Endodermal cell (in vitro differentiated cells): ENCODE data around the gene C1GALT1C1L. TPM values are rescaled to one million over a fixed set of nuclear protein-coding genes. Genes with fewer than 3 reads are reported as not detected.
A peak's percentile ranks its signal among the peaks of the same experiment; 100 is the strongest.
"Not testable (repeated sequence)": the region's sequence is repeated elsewhere in the genome, so short reads cannot be mapped to it uniquely, and the experiment has no call there.

ENCODE experiments used
- DNase-seq: peaks from one replicate; pipeline ENCODE4 v3.0.0-alpha.2; 2017
- H3K27ac ChIP-seq: 2 replicates; pipeline ENCODE4 v1.5.1; 2013; ENCODE audit warnings: mild to moderate bottlenecking, low read depth, low read length, moderate library complexity
- H3K27me3 ChIP-seq: 2 replicates; pipeline ENCODE4 v1.6.1; 2013; ENCODE audit warnings: mild to moderate bottlenecking, low read length, moderate library complexity; ENCODE audit not compliant: insufficient read depth, control insufficient read depth, poor library complexity, severe bottlenecking
- H3K36me3 ChIP-seq: 2 replicates; pipeline ENCODE4 v1.7.0; 2013; ENCODE audit warnings: mild to moderate bottlenecking, low read length, moderate library complexity; ENCODE audit not compliant: control insufficient read depth, insufficient read depth
- H3K4me1 ChIP-seq: one replicate; pipeline ENCODE4 v1.7.0; 2013; ENCODE audit warnings: low read length; ENCODE audit not compliant: control insufficient read depth, insufficient read depth
- H3K4me3 ChIP-seq: 2 replicates; pipeline ENCODE4 v1.5.1; 2013; ENCODE audit warnings: mild to moderate bottlenecking, low read length, moderate library complexity
- H3K9ac ChIP-seq: 2 replicates; pipeline ENCODE4 v1.6.1; 2013; ENCODE audit warnings: mild to moderate bottlenecking, low read length, moderate library complexity; ENCODE audit not compliant: poor library complexity, severe bottlenecking; ENCODE audit errors: extremely low read depth
- H3K9me3 ChIP-seq: 2 replicates; pipeline ENCODE4 v1.6.1; 2013; ENCODE audit warnings: mild to moderate bottlenecking, low read length, moderate library complexity; ENCODE audit not compliant: control insufficient read depth
- H3K27ac Mint-ChIP-seq: 2 replicates; pipeline ENCODE4 v1.8.0; 2020; ENCODE audit warnings: mixed read lengths
- H3K27me3 Mint-ChIP-seq: 2 replicates; pipeline ENCODE4 v1.8.0; 2021; ENCODE audit warnings: mild to moderate bottlenecking, mixed read lengths; ENCODE audit not compliant: insufficient read depth
- H3K36me3 Mint-ChIP-seq: 2 replicates; pipeline ENCODE4 v1.8.0; 2020; ENCODE audit warnings: low read depth, mixed read lengths
- H3K4me1 Mint-ChIP-seq: 2 replicates; pipeline ENCODE4 v1.8.0; 2020; ENCODE audit warnings: mixed read lengths
- H3K4me3 Mint-ChIP-seq: 2 replicates; pipeline ENCODE4 v1.8.0; 2020; ENCODE audit warnings: mild to moderate bottlenecking, moderate library complexity, mixed read lengths
- H3K9me3 Mint-ChIP-seq: 2 replicates; pipeline ENCODE4 v1.8.0; 2020; ENCODE audit warnings: mild to moderate bottlenecking, mixed read lengths
- CTCF ChIP-seq: fragments of 200-600 bp; sonication (generic); conservative IDR thresholded peaks from 2 replicates; pipeline ENCODE4 v1.5.0; 2021; ENCODE audit warnings: antibody characterized with exemption, mild to moderate bottlenecking
- WGBS, 2 experiments: methylation state at CpG; one replicate each; pipeline versions ENCODE4 v1.1.5 to v1.1.7; 2013; ENCODE audit warnings: missing lambda C conversion rate in 2 of 2, mixed read lengths in 1 of 2; ENCODE audit not compliant: insufficient coverage in 1 of 2, insufficient read length in 1 of 2; 5-methylcytosine and 5-hydroxymethylcytosine counted together
- total RNA-seq, 2 donors: library from RNA; stranded (reverse); fragmentation: NEBNext Ultra II Directional in 1 of 2; extraction: Animal tissue kit (Norgen Biotek cat#: 25700) in 1 of 2; gene quantifications; 2 replicates in 1 of 2; 3 replicates in 1 of 2; pipeline ENCODE4 v1.2.1, GENCODE V29; 2021

Gene C1GALT1C1L
- total RNA-seq, 2 donors from 2014 or later, result not detected

- Histone ChIP-seq H3K9ac (no peak overlapping the region), H3K27me3 (peaks cover 16% of the 10 kb centered on the region), H3K36me3 (no peaks in the 10 kb centered on the region), H3K4me3 (peak overlapping the region; percentile 82), H3K9me3 (peaks cover 9% of the 10 kb centered on the region), H3K27ac (no peak overlapping the region), H3K4me1 (peaks cover 6% of the 10 kb centered on the region)
- H3K27ac Mint-ChIP-seq, result no peak overlapping the region
- H3K4me3 Mint-ChIP-seq, result peak overlapping the region; percentile 69
- peaks cover 9% of the 10 kb centered on the region for H3K27me3 Mint-ChIP-seq
- H3K4me1 Mint-ChIP-seq, result peaks cover 36% of the 10 kb centered on the region
- H3K9me3 Mint-ChIP-seq, result peaks cover 12% of the 10 kb centered on the region
- TF ChIP-seq CTCF, result no peak
- H3K36me3 Mint-ChIP-seq, result peaks cover 2% of the 10 kb centered on the region
- DNase-seq, result no peak
- 56 to 60% methylated on average over 6 to 10 of the region's 10 CpGs for WGBS, 2 experiments
Observed at GRCh38 chr2:43636621-43637020, 39.6 kb downstream of the C1GALT1C1L start.

- Mint-ChIP-seq H3K9me3 (peaks cover 12% of the 10 kb centered on the region), H3K4me3 (peak overlapping the region; percentile 69), H3K4me1 (peaks cover 36% of the 10 kb centered on the region)
- H3K36me3 Mint-ChIP-seq, H3K9me3 ChIP-seq, H3K4me1 ChIP-seq, H3K27ac Mint-ChIP-seq, DNase-seq, H3K9ac ChIP-seq, H3K4me3 ChIP-seq, H3K27ac ChIP-seq, H3K36me3 ChIP-seq, H3K27me3 Mint-ChIP-seq: not testable (repeated sequence)
- H3K27me3 ChIP-seq, result peaks cover 16% of the 10 kb centered on the region
- 96 to 100% methylated on average over 5 to 11 of the region's 12 CpGs for WGBS, 2 experiments
Observed at GRCh38 chr2:43636153-43636552, 40.1 kb downstream of the C1GALT1C1L start.

DNA sequence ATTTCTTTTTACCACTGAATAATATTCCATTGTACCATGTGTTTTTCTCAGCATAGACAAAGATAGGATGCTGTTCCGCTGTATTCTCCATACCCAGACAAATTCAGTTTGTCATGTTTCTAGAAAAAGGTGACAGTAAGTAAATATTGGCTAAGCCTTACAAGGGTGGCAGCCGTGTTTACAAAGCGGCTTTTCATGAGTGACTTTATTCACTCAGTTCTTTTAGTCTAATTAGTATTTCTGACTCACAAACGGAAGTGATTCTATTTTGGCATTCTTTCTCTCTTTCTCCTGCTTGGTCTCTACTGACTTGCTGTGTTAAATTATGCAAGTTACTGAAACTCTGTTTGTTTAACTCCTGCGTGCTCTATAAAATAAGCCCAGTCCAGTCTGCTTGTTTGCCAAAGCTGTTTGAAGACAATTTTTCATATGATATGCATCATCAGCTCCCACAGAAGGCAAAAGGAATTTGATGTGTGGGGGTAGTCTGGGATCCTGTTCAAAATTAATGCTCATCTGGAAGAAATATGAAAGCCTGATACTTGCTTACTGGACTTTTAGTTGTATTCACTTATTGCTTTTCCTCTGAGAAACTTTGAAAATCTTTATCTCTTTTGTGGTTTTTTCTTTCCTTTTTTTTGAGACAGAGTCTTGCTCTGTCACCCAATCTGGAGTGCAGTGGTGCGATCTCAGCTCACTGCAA lies 41.5 kb downstream of the C1GALT1C1L start:
- H3K27me3 ChIP-seq, result peaks cover 16% of the 10 kb centered on the region
- no peak for DNase-seq
- Mint-ChIP-seq H3K36me3 (peaks cover 2% of the 10 kb centered on the region), H3K27ac (no peak overlapping the region), H3K27me3 (peaks cover 9% of the 10 kb centered on the region), H3K9me3 (peaks cover 7% of the 10 kb centered on the region), H3K4me1 (peaks cover 36% of the 10 kb centered on the region), H3K4me3 (no peak overlapping the region)
- H3K9me3 ChIP-seq, result peaks cover 9% of the 10 kb centered on the region
- no peak overlapping the region for H3K9ac ChIP-seq
- no peaks in the 10 kb centered on the region for H3K36me3 ChIP-seq
- H3K4me3 ChIP-seq, result no peak overlapping the region
- H3K4me1 ChIP-seq, result peaks cover 6% of the 10 kb centered on the region
- H3K27ac ChIP-seq, result no peak overlapping the region
- TF ChIP-seq CTCF, result no peak
- WGBS, 2 experiments, result 84 to 86% methylated on average over 5 to 6 of the region's 6 CpGs
